Gastrocnemius medialis (tissue), 4 donors: ENCODE measurements around the gene NOX1. TPM values are rescaled to one million over a fixed set of nuclear protein-coding genes. Genes with fewer than 3 reads are reported as not detected.

Source experiments
- ATAC-seq, 2 donors: fragments of 150-250 bp; one replicate each; pipeline ENCODE4 v1.9.1; 2016
- DNase-seq, 2 donors: peaks; one replicate each; pipeline ENCODE4 v3.0.0-alpha.2; 2019
- H3K27ac ChIP-seq, 4 donors: fragments of 200-600 bp; sonication (generic); 1 replicate in 1 of 4; 2 replicates in 3 of 4; pipeline ENCODE4 v1.5.1; 2016 to 2018; ENCODE audit warnings: mild to moderate bottlenecking in 2 of 4, moderate library complexity in 1 of 4
- H3K27me3 ChIP-seq, 3 donors: fragments of 200-600 bp; sonication (generic) in 2 of 3; 1 replicate in 1 of 3; 2 replicates in 2 of 3; pipeline versions ENCODE4 v1.5.1 to v1.6.0; 2016 to 2019; ENCODE audit warnings: mild to moderate bottlenecking in 1 of 3, moderate library complexity in 1 of 3
- H3K36me3 ChIP-seq, 2 donors: fragments of 200-600 bp; sonication (generic) in 1 of 2; one replicate each; pipeline ENCODE4 v1.5.1; 2017 to 2018
- H3K4me1 ChIP-seq, 2 donors: fragments of 200-600 bp; sonication (generic) in 1 of 2; one replicate each; pipeline ENCODE4 v1.5.1; 2016 to 2017; ENCODE audit warnings: mild to moderate bottlenecking in 2 of 2
- H3K4me3 ChIP-seq, 4 donors: fragments of 200-600 bp; sonication (generic) in 3 of 4; 1 replicate in 1 of 4; 2 replicates in 3 of 4; pipeline ENCODE4 v1.5.1; 2016 to 2019; ENCODE audit warnings: mild to moderate bottlenecking in 2 of 4
- H3K9me3 ChIP-seq, 3 donors: fragments of 200-600 bp; sonication (generic) in 2 of 3; 1 replicate in 1 of 3; 2 replicates in 2 of 3; pipeline ENCODE4 v1.5.1; 2016 to 2019
- CTCF ChIP-seq, 5 experiments: fragments of 450-650 bp in 3 of 5; fragments of 200-600 bp in 2 of 5; sonication (generic) in 2 of 5; IDR thresholded peaks in 4 of 5; conservative IDR thresholded peaks in 1 of 5; 1 replicate in 4 of 5; 2 replicates in 1 of 5; pipeline ENCODE4 v1.5.1; 2016 to 2019; ENCODE audit warnings: antibody characterized with exemption in 5 of 5, mild to moderate bottlenecking in 3 of 5, moderate library complexity in 3 of 5
- POLR2A ChIP-seq, 2 donors: fragments of 450-650 bp; IDR thresholded peaks; one replicate each; pipeline ENCODE4 v1.6.1; 2017; ENCODE audit warnings: antibody characterized with exemption in 2 of 2, mild to moderate bottlenecking in 2 of 2, moderate library complexity in 2 of 2
- in situ Hi-C, 4 donors: fragments of 200-750 bp; cut with MboI; loops; one replicate each; pipeline versions ENCODE4 v1.15.0 to v1.8.0; 2017; ENCODE audit warnings: low sequenced_read_pairs in 4 of 4
- intact Hi-C: fragments of 100-400 bp; cut with DNase I; formaldehyde crosslinking; loops from one replicate; pipeline ENCODE4 v1.15.1; 2023; ENCODE audit warnings: low total_unique reads
- total RNA-seq, 4 donors: library from RNA; depleted of rRNA; stranded (reverse); fragments of >200 nt; gene quantifications; one replicate each; pipeline versions ENCODE4 v1.1.0 to v1.2.3, GENCODE V29; 2016

NOX1 gene
- total RNA-seq: not detected

- intact Hi-C loops: no loop called here
- no peaks in the 10 kb centered on the region for H3K4me1 ChIP-seq
- TF ChIP-seq CTCF (IDR thresholded peaks at IDR 0.05 in 4 of 5, conservative IDR thresholded peaks at IDR 0.05 in 1 of 5): no peak
- no peak for TF ChIP-seq POLR2A (IDR thresholded peaks at IDR 0.05)
- no peak within 1 kb of the TSS for H3K27ac ChIP-seq
- H3K9me3 ChIP-seq: no peaks in the 10 kb centered on the region
- no peak for DNase-seq
- peaks cover 0 to 11% (median 0%) of the 10 kb centered on the region in 3 donors for H3K27me3 ChIP-seq
- no peaks in the 10 kb centered on the region for H3K36me3 ChIP-seq
- no peak within 1 kb of the TSS for H3K4me3 ChIP-seq
- ATAC-seq: no peak
- in situ Hi-C loops: no loop called here
Observed at GRCh38 chrX:100874325-100874724, at the start of gene NOX1. NOX1 (minus strand) TSS chrX:100874359; CDS start chrX:100874139, 220 bp downstream.

- intact Hi-C loops (no loop called here), in situ Hi-C loops (no loop called here)
- Histone ChIP-seq H3K27me3 (no peaks in the 10 kb centered on the region), H3K36me3 (no peaks in the 10 kb centered on the region), H3K4me3 (no peak overlapping the region), H3K9me3 (no peaks in the 10 kb centered on the region), H3K4me1 (no peaks in the 10 kb centered on the region), H3K27ac (no peak overlapping the region)
- no peak for ATAC-seq
- no peak for DNase-seq
- no peak for TF ChIP-seq POLR2A (IDR thresholded peaks at IDR 0.05)
- no peak for TF ChIP-seq CTCF (IDR thresholded peaks at IDR 0.05 in 4 of 5, conservative IDR thresholded peaks at IDR 0.05 in 1 of 5)
Observed at GRCh38 chrX:100915562-100915961, 41.4 kb upstream of the NOX1 start.

GRCh38 chrX:100913111-100913510 lies 39.0 kb upstream of the NOX1 start:
- no peaks in the 10 kb centered on the region for H3K4me1 ChIP-seq
- H3K36me3 ChIP-seq: no peaks in the 10 kb centered on the region
- TF ChIP-seq CTCF (IDR thresholded peaks at IDR 0.05 in 4 of 5, conservative IDR thresholded peaks at IDR 0.05 in 1 of 5) (no peak), POLR2A (IDR thresholded peaks at IDR 0.05) (no peak)
- H3K27me3 ChIP-seq: no peaks in the 10 kb centered on the region
- ATAC-seq (no peak), DNase-seq (no peak)
- no peaks in the 10 kb centered on the region for H3K9me3 ChIP-seq
- no peak overlapping the region for H3K27ac ChIP-seq
- no peak overlapping the region for H3K4me3 ChIP-seq
- in situ Hi-C loops: no loop called here
- intact Hi-C loops: no loop called here

- in situ Hi-C loops: no loop called here
Observed at GRCh38 chrX:100911731-100912130, 37.6 kb upstream of the NOX1 start.

More at GRCh38 chrX:100911731-100912130, 37.6 kb upstream of the NOX1 start:
- DNase-seq: no peak
- H3K27me3 ChIP-seq: no peaks in the 10 kb centered on the region
- no peak overlapping the region for H3K27ac ChIP-seq
- no peaks in the 10 kb centered on the region for H3K9me3 ChIP-seq
- TF ChIP-seq POLR2A (IDR thresholded peaks at IDR 0.05): no peak
- no peak for TF ChIP-seq CTCF (IDR thresholded peaks at IDR 0.05 in 4 of 5, conservative IDR thresholded peaks at IDR 0.05 in 1 of 5)
- no peaks in the 10 kb centered on the region for H3K36me3 ChIP-seq
- no peak for ATAC-seq
- intact Hi-C loops: no loop called here
- no peak overlapping the region for H3K4me3 ChIP-seq
- no peaks in the 10 kb centered on the region for H3K4me1 ChIP-seq
